ENCODE measurements around the gene KPNA5.
"Not testable (repeated sequence)": the region's sequence is repeated elsewhere in the genome, so short reads cannot be mapped to it uniquely, and the experiment has no call there.

Gene KPNA5

DNA sequence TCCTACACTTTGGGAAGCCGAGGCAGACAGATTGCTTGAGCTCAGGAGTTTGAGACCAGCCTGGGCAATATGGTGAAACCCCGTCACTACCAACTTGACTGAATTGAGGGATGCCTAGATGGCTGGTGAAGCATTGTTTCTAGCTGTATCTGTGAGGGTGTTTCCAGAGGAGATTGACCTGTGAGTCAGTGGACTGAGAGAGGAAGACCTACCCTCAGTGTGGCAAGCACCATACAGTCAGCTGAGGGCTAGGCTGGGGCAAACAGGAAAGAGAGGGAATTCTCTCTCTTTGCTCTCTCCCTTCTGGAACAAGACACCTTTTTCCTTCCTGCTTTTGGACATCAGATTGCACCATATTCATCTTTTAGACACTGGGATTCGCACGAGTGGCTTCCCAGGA, 8.7 kb upstream of the KPNA5 start:
- peaks cover 6% of the 10 kb centered on the region for H3K4me1 ChIP-seq (ENCODE audit: low read depth, poor library complexity, severe bottlenecking)
- H3K27me3 ChIP-seq (ENCODE audit: insufficient read depth, low read depth), result no peaks in the 10 kb centered on the region
- H4K20me1 ChIP-seq (ENCODE audit: insufficient read depth), result no peaks in the 10 kb centered on the region
- no peak overlapping the region for H3K27ac ChIP-seq
- no peak overlapping the region for H3K9ac ChIP-seq
- no peaks in the 10 kb centered on the region for H3K36me3 ChIP-seq (ENCODE audit: insufficient read depth)
- no peak overlapping the region for H3K4me3 ChIP-seq (IDR thresholded peaks at IDR 0.05; ENCODE audit: insufficient read depth, low read depth, low read length)
- peaks cover 9% of the 10 kb centered on the region; the same call in 1 of the 2 replicates for H3K79me2 ChIP-seq (ENCODE audit: insufficient read depth, low read depth)
- H3K4me2 ChIP-seq, result no peak overlapping the region
- H2AFZ ChIP-seq (ENCODE audit: low read depth), result no peak overlapping the region
- no peak for TF ChIP-seq CTCF (conservative IDR thresholded peaks at IDR 0.05; ENCODE audit: low read depth, low read length)

DNA sequence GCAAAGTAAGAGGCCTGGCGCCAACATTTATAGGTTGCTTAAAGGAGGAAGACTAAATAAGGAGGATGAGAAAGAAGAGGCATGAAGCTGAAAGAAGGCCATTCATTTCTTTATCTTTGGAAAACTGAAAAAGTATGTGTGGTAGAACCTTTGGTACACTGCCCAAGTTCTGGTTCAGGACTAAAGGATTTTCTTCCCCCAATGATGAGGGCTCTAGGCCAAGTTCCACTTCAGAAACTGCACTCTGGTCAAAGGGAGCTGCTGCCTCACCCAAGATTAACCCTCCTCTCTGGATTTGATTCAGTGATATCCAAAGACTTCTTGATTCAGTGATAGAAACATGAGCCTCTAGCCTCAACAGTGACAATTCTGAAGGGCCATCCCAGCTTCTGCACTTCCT, 5.0 kb upstream of the KPNA5 start:
- no peak for TF ChIP-seq CTCF (conservative IDR thresholded peaks at IDR 0.05; ENCODE audit: low read depth, low read length)
- Histone ChIP-seq H3K27me3 (ENCODE audit: insufficient read depth, low read depth) (no peaks in the 10 kb centered on the region), H3K4me2 (no peak overlapping the region), H3K79me2 (ENCODE audit: insufficient read depth, low read depth) (no peaks in the 10 kb centered on the region), H2AFZ (ENCODE audit: low read depth) (no peak overlapping the region), H3K4me1 (ENCODE audit: low read depth, poor library complexity, severe bottlenecking) (no peaks in the 10 kb centered on the region), H3K27ac (no peak overlapping the region), H3K9ac (no peak overlapping the region), H4K20me1 (ENCODE audit: insufficient read depth) (no peaks in the 10 kb centered on the region), H3K36me3 (ENCODE audit: insufficient read depth) (no peaks in the 10 kb centered on the region), H3K4me3 (IDR thresholded peaks at IDR 0.05; ENCODE audit: insufficient read depth, low read depth, low read length) (no peak overlapping the region)

DNA sequence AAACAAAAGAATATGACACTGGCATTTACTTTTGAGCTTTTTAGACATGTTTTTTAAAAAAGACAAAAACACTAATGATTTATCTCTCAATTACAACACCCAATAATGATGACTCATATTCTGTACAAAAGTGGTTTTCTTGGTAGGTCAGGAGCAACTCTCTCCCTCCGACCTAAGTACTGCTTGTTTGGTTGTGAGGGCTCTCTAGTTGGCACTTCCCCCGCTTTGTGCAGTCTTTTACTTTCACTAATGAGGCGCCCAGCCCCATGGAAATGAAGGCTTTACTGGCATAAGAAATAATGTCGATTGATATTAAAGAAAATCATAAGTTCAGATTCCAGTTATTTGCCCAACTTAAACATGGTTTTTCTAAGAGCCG, 1.3 kb downstream of the KPNA5 start:
- Histone ChIP-seq H3K4me2 (no peak overlapping the region), H4K20me1 (ENCODE audit: insufficient read depth) (no peaks in the 10 kb centered on the region), H3K79me2 (ENCODE audit: insufficient read depth, low read depth) (no peaks in the 10 kb centered on the region), H2AFZ (ENCODE audit: low read depth) (no peak overlapping the region), H3K36me3 (ENCODE audit: insufficient read depth) (no peaks in the 10 kb centered on the region), H3K4me3 (IDR thresholded peaks at IDR 0.05; ENCODE audit: insufficient read depth, low read depth, low read length) (no peak overlapping the region), H3K27me3 (ENCODE audit: insufficient read depth, low read depth) (no peaks in the 10 kb centered on the region), H3K27ac (no peak overlapping the region), H3K4me1 (ENCODE audit: low read depth, poor library complexity, severe bottlenecking) (peaks cover 3% of the 10 kb centered on the region), H3K9ac (no peak overlapping the region)
- TF ChIP-seq CTCF (conservative IDR thresholded peaks at IDR 0.05; ENCODE audit: low read depth, low read length), result no peak

DNA sequence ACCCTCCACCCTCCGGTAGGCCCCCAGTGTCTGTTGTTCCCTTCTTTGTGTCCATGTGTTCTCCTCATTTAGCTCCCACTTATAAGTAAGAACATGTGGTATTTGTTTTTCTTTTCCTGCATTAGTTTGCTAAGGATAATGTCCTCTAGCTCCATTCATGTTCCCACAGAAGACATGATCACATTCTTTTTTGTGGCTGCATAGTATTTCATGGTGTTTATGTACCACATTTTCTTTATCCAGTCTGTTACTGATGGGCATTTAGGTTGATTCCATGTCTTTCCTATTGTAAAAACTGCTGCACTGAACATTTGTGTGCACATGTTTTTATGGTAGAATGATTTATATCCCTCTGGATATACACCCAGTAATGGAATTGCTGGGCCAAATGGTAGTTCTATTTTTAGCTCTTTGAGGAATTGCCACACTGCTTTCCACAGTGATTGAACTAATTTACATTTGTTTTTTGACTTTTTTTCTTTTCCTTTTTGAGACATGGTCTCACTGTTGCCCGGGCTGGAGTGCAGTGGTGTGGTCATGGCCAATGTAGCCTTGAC, 4.5 kb downstream of the KPNA5 start:
- no peak for TF ChIP-seq CTCF (conservative IDR thresholded peaks at IDR 0.05; ENCODE audit: low read depth, low read length)
- Histone ChIP-seq H3K27ac (no peak overlapping the region), H3K9ac (no peak overlapping the region), H3K36me3 (ENCODE audit: insufficient read depth) (no peaks in the 10 kb centered on the region), H4K20me1 (ENCODE audit: insufficient read depth) (no peaks in the 10 kb centered on the region), H3K79me2 (ENCODE audit: insufficient read depth, low read depth) (no peaks in the 10 kb centered on the region), H2AFZ (ENCODE audit: low read depth) (no peak overlapping the region), H3K27me3 (ENCODE audit: insufficient read depth, low read depth) (no peaks in the 10 kb centered on the region), H3K4me2 (no peak overlapping the region), H3K4me3 (IDR thresholded peaks at IDR 0.05; ENCODE audit: insufficient read depth, low read depth, low read length) (no peak overlapping the region), H3K4me1 (ENCODE audit: low read depth, poor library complexity, severe bottlenecking) (peaks cover 3% of the 10 kb centered on the region)

GRCh38 chr6:116686475-116687101, 5.6 kb downstream of the KPNA5 start:
- H3K27me3 ChIP-seq (ENCODE audit: insufficient read depth, low read depth); H3K27ac ChIP-seq; H3K4me2 ChIP-seq; H3K36me3 ChIP-seq (ENCODE audit: insufficient read depth); H3K4me1 ChIP-seq (ENCODE audit: low read depth, poor library complexity, severe bottlenecking); H3K79me2 ChIP-seq (ENCODE audit: insufficient read depth, low read depth); H3K9ac ChIP-seq; H4K20me1 ChIP-seq (ENCODE audit: insufficient read depth); H2AFZ ChIP-seq (ENCODE audit: low read depth); H3K4me3 ChIP-seq (IDR thresholded peaks at IDR 0.05; ENCODE audit: insufficient read depth, low read depth, low read length): not testable (repeated sequence)

Measured in KMS-11 (cell line).